ENCODE results near the gene ANKUB1.

Gene ANKUB1

GRCh38 chr3:149720918-149721317 lies 71.4 kb downstream of the ANKUB1 start:
- no peak for DNase-seq (ENCODE audit: low read depth)
- TF ChIP-seq CTCF (IDR thresholded peaks at IDR 0.05; ENCODE audit: control insufficient read depth, insufficient read depth, low read depth, low read length, missing control alignments) = no peak
- no peak overlapping the region for H3K4me3 ChIP-seq (ENCODE audit: control insufficient read depth, low read depth, low read length)

GRCh38 chr3:149717391-149718056 lies 74.8 kb downstream of the ANKUB1 start:
- DNase-seq (ENCODE audit: low read depth) = peak; percentile 53
- no peak overlapping the region for H3K4me3 ChIP-seq (ENCODE audit: control insufficient read depth, low read depth, low read length)
- peak; percentile 68 for TF ChIP-seq CTCF (IDR thresholded peaks at IDR 0.05; ENCODE audit: control insufficient read depth, insufficient read depth, low read depth, low read length, missing control alignments)

- no peak overlapping the region for H3K4me3 ChIP-seq (ENCODE audit: control insufficient read depth, low read depth, low read length)
- no peak for DNase-seq (ENCODE audit: low read depth)
- TF ChIP-seq CTCF (IDR thresholded peaks at IDR 0.05; ENCODE audit: control insufficient read depth, insufficient read depth, low read depth, low read length, missing control alignments) = no peak
These were observed 75.4 kb downstream of the ANKUB1 start for GRCh38 chr3:149716984-149717383.

GRCh38 chr3:149715247-149715646 lies 77.1 kb downstream of the ANKUB1 start:
- TF ChIP-seq CTCF (IDR thresholded peaks at IDR 0.05; ENCODE audit: control insufficient read depth, insufficient read depth, low read depth, low read length, missing control alignments) = no peak
- no peak overlapping the region for H3K4me3 ChIP-seq (ENCODE audit: control insufficient read depth, low read depth, low read length)
- no peak for DNase-seq (ENCODE audit: low read depth)

GRCh38 chr3:149713730-149714654 lies 78.4 kb downstream of the ANKUB1 start:
- no peak for DNase-seq (ENCODE audit: low read depth)
- no peak overlapping the region for H3K4me3 ChIP-seq (ENCODE audit: control insufficient read depth, low read depth, low read length)
- no peak for TF ChIP-seq CTCF (IDR thresholded peaks at IDR 0.05; ENCODE audit: control insufficient read depth, insufficient read depth, low read depth, low read length, missing control alignments)
